ENCODE data around the gene FRMD4B.

DNA sequence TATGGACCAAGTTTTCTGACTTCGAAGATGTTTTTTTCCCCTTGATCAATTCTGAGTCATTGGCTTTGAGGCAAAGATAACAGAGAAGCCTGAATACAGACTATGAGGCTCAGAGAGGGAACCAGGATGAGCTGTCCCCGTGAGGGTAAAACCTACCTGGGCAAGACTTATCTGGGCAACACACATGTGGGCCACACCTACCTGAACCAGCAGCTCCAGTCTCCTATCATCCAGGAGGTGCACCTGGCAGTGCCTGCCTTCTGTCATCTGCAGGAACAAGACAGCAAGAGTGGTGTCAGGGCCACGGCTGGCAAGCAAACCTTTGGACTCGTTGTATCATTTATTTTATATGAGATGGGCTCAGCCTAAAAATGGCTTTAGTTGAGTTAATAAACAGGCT is 72.6 kb downstream of the FRMD4B start:
- TF ChIP-seq, protein P1, sequence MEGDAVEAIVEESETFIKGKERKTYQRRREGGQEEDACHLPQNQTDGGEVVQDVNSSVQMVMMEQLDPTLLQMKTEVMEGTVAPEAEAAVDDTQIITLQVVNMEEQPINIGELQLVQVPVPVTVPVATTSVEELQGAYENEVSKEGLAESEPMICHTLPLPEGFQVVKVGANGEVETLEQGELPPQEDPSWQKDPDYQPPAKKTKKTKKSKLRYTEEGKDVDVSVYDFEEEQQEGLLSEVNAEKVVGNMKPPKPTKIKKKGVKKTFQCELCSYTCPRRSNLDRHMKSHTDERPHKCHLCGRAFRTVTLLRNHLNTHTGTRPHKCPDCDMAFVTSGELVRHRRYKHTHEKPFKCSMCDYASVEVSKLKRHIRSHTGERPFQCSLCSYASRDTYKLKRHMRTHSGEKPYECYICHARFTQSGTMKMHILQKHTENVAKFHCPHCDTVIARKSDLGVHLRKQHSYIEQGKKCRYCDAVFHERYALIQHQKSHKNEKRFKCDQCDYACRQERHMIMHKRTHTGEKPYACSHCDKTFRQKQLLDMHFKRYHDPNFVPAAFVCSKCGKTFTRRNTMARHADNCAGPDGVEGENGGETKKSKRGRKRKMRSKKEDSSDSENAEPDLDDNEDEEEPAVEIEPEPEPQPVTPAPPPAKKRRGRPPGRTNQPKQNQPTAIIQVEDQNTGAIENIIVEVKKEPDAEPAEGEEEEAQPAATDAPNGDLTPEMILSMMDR (conservative IDR thresholded peaks at IDR 0.05 in 1 of 2, IDR thresholded peaks at IDR 0.05 in 1 of 2; ENCODE audit: extremely low read depth in 1 of 2, insufficient read depth in 1 of 2, low read depth in 1 of 2, low read length in 2 of 2) = no peak
- no peak for TF ChIP-seq EZH2 (IDR thresholded peaks at IDR 0.05; ENCODE audit: borderline replicate concordance, low read length)
